Osteoblast (primary cell): ENCODE measurements around the gene ANKS1B. TPM values are rescaled to one million over a fixed set of nuclear protein-coding genes. Genes with fewer than 3 reads are reported as not detected.

ENCODE experiments used
- DNase-seq: peaks from one replicate; pipeline ENCODE4 v3.0.0; 2011; ENCODE audit warnings: low spot score, mixed read lengths; ENCODE audit not compliant: insufficient read length; ENCODE audit errors: missing footprints
- H2AFZ ChIP-seq: 2 replicates; pipeline ENCODE4 v1.6.0; 2011; ENCODE audit warnings: mild to moderate bottlenecking, low read length
- H3K27ac ChIP-seq: 2 replicates; pipeline ENCODE4 v1.5.1; 2011; ENCODE audit warnings: mild to moderate bottlenecking, low read depth, low read length, moderate library complexity
- H3K27me3 ChIP-seq: 2 replicates; pipeline ENCODE4 v1.6.0; 2012; ENCODE audit warnings: mild to moderate bottlenecking, control low read depth, inconsistent platforms, low read length, moderate library complexity; ENCODE audit not compliant: insufficient read depth
- H3K36me3 ChIP-seq: 2 replicates; pipeline ENCODE4 v1.5.1; 2011; ENCODE audit warnings: mild to moderate bottlenecking, low read length, control low read depth, moderate library complexity; ENCODE audit not compliant: insufficient read depth
- H3K4me1 ChIP-seq: 2 replicates; pipeline ENCODE4 v1.5.1; 2011; ENCODE audit warnings: mild to moderate bottlenecking, low read length, control low read depth, moderate library complexity; ENCODE audit not compliant: insufficient read depth
- H3K4me2 ChIP-seq: 2 replicates; pipeline ENCODE4 v1.6.0; 2011; ENCODE audit warnings: mild to moderate bottlenecking, low read length; ENCODE audit not compliant: insufficient read depth
- H3K4me3 ChIP-seq: fragments of 200-600 bp; sonication (generic); 3 replicates; pipeline ENCODE4 v1.5.1; 2012; ENCODE audit warnings: mild to moderate bottlenecking, low read length, inconsistent platforms; ENCODE audit not compliant: insufficient read depth
- H3K79me2 ChIP-seq: 2 replicates; pipeline ENCODE4 v1.6.0; 2012; ENCODE audit warnings: mild to moderate bottlenecking, low read length, control low read depth, inconsistent platforms; ENCODE audit not compliant: insufficient read depth
- H3K9me3 ChIP-seq: 2 replicates; pipeline ENCODE4 v1.5.1; 2011; ENCODE audit warnings: low read depth, low read length, control low read depth
- H4K20me1 ChIP-seq: 2 replicates; pipeline ENCODE4 v1.6.0; 2012; ENCODE audit warnings: mild to moderate bottlenecking, low read length, control low read depth; ENCODE audit not compliant: insufficient read depth
- total RNA-seq: library from RNA; depleted of rRNA; stranded (reverse); fragments of >200 nt; gene quantifications from 2 replicates; pipeline ENCODE4 v1.2.3, GENCODE V29; 2012
- TF ChIP-seq, protein P1 (sequence below): IDR thresholded peaks from 2 replicates; pipeline ENCODE4 v1.5.1; 2011; ENCODE audit warnings: mild to moderate bottlenecking, low read depth, low read length, moderate library complexity; ENCODE audit errors: extremely low read depth

The ANKS1B gene
- total RNA-seq, 1 donor = 2.2 TPM

DNA sequence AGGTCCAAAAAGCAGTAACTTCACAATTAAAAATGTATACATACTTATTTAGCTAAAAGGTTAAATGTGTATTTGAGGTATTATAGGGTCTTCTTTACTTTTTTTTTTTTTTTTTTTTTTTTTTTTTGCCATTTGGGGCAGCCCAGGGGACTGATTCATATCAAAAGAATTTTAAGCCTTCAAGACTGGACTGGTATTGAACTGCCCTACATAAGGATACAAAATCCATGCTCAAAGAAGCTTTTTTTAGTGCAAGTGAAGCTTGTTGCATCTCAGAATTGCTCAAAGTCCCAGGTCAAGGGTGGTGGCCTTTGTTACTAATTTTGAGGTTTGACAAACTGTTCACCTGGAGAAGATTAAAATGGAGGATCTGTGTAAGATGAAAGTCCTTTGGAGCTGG is 1215.7 kb downstream of the ANKS1B start:
- no peak overlapping the region for H3K27ac ChIP-seq
- H3K9me3 ChIP-seq = no peaks in the 10 kb centered on the region
- H2AFZ ChIP-seq = no peak overlapping the region
- H4K20me1 ChIP-seq = no peaks in the 10 kb centered on the region
- H3K4me3 ChIP-seq = no peak overlapping the region
- H3K4me1 ChIP-seq = no peaks in the 10 kb centered on the region
- H3K36me3 ChIP-seq = no peaks in the 10 kb centered on the region
- TF ChIP-seq, protein P1, sequence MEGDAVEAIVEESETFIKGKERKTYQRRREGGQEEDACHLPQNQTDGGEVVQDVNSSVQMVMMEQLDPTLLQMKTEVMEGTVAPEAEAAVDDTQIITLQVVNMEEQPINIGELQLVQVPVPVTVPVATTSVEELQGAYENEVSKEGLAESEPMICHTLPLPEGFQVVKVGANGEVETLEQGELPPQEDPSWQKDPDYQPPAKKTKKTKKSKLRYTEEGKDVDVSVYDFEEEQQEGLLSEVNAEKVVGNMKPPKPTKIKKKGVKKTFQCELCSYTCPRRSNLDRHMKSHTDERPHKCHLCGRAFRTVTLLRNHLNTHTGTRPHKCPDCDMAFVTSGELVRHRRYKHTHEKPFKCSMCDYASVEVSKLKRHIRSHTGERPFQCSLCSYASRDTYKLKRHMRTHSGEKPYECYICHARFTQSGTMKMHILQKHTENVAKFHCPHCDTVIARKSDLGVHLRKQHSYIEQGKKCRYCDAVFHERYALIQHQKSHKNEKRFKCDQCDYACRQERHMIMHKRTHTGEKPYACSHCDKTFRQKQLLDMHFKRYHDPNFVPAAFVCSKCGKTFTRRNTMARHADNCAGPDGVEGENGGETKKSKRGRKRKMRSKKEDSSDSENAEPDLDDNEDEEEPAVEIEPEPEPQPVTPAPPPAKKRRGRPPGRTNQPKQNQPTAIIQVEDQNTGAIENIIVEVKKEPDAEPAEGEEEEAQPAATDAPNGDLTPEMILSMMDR = no peak
- DNase-seq = no peak
- no peaks in the 10 kb centered on the region for H3K27me3 ChIP-seq
- no peak overlapping the region for H3K4me2 ChIP-seq
- H3K79me2 ChIP-seq = no peaks in the 10 kb centered on the region

DNA sequence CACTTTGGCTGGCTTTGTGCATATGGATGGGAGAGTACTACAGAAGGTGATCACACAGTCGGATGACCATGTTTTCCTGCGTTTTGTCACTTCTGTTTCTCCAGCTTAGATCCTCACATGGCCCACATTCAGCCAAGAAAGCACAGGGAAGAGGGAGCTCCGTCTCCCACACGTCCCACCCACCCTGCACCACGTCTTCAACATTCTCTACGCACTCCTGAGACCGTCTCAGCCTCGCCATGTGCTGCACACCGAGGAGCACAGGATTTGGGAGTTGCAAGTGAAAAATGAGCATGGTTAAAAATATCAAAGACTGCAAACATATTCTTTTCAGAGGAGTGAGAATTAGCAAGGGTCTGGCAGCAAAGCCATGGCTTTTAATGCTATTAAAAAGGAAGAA is 1217.5 kb downstream of the ANKS1B start:
- no peaks in the 10 kb centered on the region for H3K36me3 ChIP-seq
- no peaks in the 10 kb centered on the region for H4K20me1 ChIP-seq
- no peaks in the 10 kb centered on the region for H3K79me2 ChIP-seq
- DNase-seq = no peak
- H3K4me1 ChIP-seq = no peaks in the 10 kb centered on the region
- TF ChIP-seq, protein P1 = no peak
- H3K27ac ChIP-seq = no peak overlapping the region
- no peak overlapping the region for H2AFZ ChIP-seq
- no peaks in the 10 kb centered on the region for H3K9me3 ChIP-seq
- H3K27me3 ChIP-seq = no peaks in the 10 kb centered on the region
- no peak overlapping the region for H3K4me2 ChIP-seq
- H3K4me3 ChIP-seq = no peak overlapping the region

DNA sequence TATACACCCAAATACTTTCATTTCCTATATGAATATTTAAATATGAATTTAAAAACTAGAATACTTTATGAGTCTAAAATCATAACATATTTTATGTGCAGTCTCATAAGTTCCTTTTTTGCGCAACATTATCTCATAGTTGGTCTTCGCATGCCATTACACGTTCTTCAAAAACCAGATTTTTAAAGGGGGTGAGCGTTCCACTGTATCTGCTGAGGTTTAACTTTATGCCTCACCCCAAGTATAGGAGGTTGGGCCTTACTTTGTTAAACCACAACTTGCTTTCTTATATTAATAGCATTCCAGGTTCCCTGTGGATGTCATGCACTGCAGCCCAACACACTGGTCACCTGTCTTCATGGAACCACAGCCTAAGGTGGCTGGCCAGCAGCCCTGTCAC is 1221.1 kb downstream of the ANKS1B start:
- no peak overlapping the region for H3K4me2 ChIP-seq
- no peak overlapping the region for H3K27ac ChIP-seq
- no peak overlapping the region for H3K4me3 ChIP-seq
- H3K79me2 ChIP-seq = no peaks in the 10 kb centered on the region
- no peaks in the 10 kb centered on the region for H4K20me1 ChIP-seq
- H3K36me3 ChIP-seq = no peaks in the 10 kb centered on the region
- H3K4me1 ChIP-seq = no peaks in the 10 kb centered on the region
- TF ChIP-seq, protein P1 = no peak
- no peaks in the 10 kb centered on the region for H3K27me3 ChIP-seq
- H3K9me3 ChIP-seq = no peaks in the 10 kb centered on the region
- H2AFZ ChIP-seq = no peak overlapping the region
- DNase-seq = no peak

DNA sequence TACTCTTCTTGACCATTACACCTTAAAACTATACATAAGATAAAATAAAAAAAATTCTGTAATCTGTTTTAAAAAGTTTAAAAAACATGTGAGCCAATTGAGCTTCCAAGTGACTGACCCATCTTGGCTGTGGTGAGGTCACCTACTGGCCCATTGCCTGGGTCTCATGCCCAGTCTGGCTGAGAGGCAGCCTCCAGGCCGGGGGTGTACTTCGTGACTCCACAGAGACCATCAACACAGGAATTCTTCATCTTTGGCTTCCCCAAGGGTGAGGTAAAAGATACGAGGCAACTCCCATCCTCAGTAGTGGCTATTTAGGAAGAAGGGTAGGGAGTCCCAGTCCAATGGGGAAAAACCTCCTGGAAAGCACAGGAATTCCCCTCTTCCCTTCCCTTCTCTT is 1226.4 kb downstream of the ANKS1B start:
- no peaks in the 10 kb centered on the region for H3K9me3 ChIP-seq
- DNase-seq = peak; percentile 92
- H3K27ac ChIP-seq = peak overlapping the region; percentile 7
- H3K79me2 ChIP-seq = no peaks in the 10 kb centered on the region
- TF ChIP-seq, protein P1 = no peak
- H2AFZ ChIP-seq = no peak overlapping the region
- H3K4me3 ChIP-seq = no peak overlapping the region
- H3K27me3 ChIP-seq = no peaks in the 10 kb centered on the region
- no peaks in the 10 kb centered on the region for H3K36me3 ChIP-seq
- H4K20me1 ChIP-seq = no peaks in the 10 kb centered on the region
- peaks cover 20% of the 10 kb centered on the region for H3K4me1 ChIP-seq
- H3K4me2 ChIP-seq = peak overlapping the region; percentile 10
